GM21528 (cell line): Measurements from ENCODE around the gene ABI3BP.
"Not testable (repeated sequence)": the region's sequence is repeated elsewhere in the genome, so short reads cannot be mapped to it uniquely, and the experiment has no call there.

Source experiments
- ATAC-seq: cut with Tn5 transposase; IDR thresholded peaks from one replicate; pipeline ENCODE4 v1.9.1; 2021; ENCODE audit warnings: mild to moderate bottlenecking, moderate library complexity; ENCODE audit not compliant: unreplicated experiment, low FRiP score

Gene ABI3BP

GRCh38 chr3:100954199-100954935 is 38.9 kb downstream of the ABI3BP start:
- no peak for ATAC-seq

- no peak for ATAC-seq
Measured at GRCh38 chr3:100953103-100953502, 40.1 kb downstream of the ABI3BP start.

GRCh38 chr3:100947119-100947518 is 46.1 kb downstream of the ABI3BP start:
- no peak for ATAC-seq

GRCh38 chr3:100946096-100946495 is 47.1 kb downstream of the ABI3BP start:
- not testable (repeated sequence) for ATAC-seq

GRCh38 chr3:100941451-100941850 is 51.8 kb downstream of the ABI3BP start:
- no peak for ATAC-seq

- ATAC-seq, result no peak
Measured at GRCh38 chr3:100941041-100941440, 52.2 kb downstream of the ABI3BP start.

GRCh38 chr3:100936931-100937330 is 56.3 kb downstream of the ABI3BP start:
- ATAC-seq, result no peak

- no peak for ATAC-seq
Measured at GRCh38 chr3:100932491-100932890, 60.7 kb downstream of the ABI3BP start.

- ATAC-seq, result no peak
Measured at GRCh38 chr3:100928638-100929428, 64.4 kb downstream of the ABI3BP start.

GRCh38 chr3:100927775-100928174 is 65.4 kb downstream of the ABI3BP start:
- no peak for ATAC-seq

GRCh38 chr3:100915706-100916495 is 77.3 kb downstream of the ABI3BP start:
- ATAC-seq, result no peak

GRCh38 chr3:100913870-100914648 is 79.2 kb downstream of the ABI3BP start:
- ATAC-seq, result no peak

- ATAC-seq, result no peak
Measured at GRCh38 chr3:100912976-100913545, 80.2 kb downstream of the ABI3BP start.

GRCh38 chr3:100912571-100912970 is 80.7 kb downstream of the ABI3BP start:
- no peak for ATAC-seq

GRCh38 chr3:100911956-100912355 is 81.3 kb downstream of the ABI3BP start:
- ATAC-seq, result no peak

GRCh38 chr3:100910986-100911385 is 82.2 kb downstream of the ABI3BP start:
- no peak for ATAC-seq

GRCh38 chr3:100902572-100902971 is 90.6 kb downstream of the ABI3BP start:
- no peak for ATAC-seq

- no peak for ATAC-seq
Measured at GRCh38 chr3:100900671-100901335, 92.4 kb downstream of the ABI3BP start.

GRCh38 chr3:100899440-100900091 is 93.7 kb downstream of the ABI3BP start:
- ATAC-seq, result peak; percentile 88
